PFSK-1 (cell line): ENCODE measurements around the gene XNDC1N.

ENCODE experiments used
- POLR2AphosphoS5 ChIP-seq: IDR thresholded peaks from 2 replicates; pipeline ENCODE4 v1.6.1; 2012; ENCODE audit warnings: low read depth, mild to moderate bottlenecking, control low read depth, low read length, moderate library complexity
- REST ChIP-seq, 2 experiments: IDR thresholded peaks; 2 replicates each; pipeline versions ENCODE4 v1.6.1 to v1.8.0; 2011 to 2012; ENCODE audit warnings: low read depth in 2 of 2, low read length in 2 of 2, control low read depth in 1 of 2, inconsistent platforms in 1 of 2, mild to moderate bottlenecking in 1 of 2, moderate library complexity in 1 of 2; ENCODE audit not compliant: insufficient read depth in 1 of 2
- SIN3A ChIP-seq: IDR thresholded peaks from 2 replicates; pipeline ENCODE4 v1.6.1; 2012; ENCODE audit warnings: mild to moderate bottlenecking, low read length, moderate library complexity, borderline replicate concordance; ENCODE audit not compliant: insufficient read depth
- TAF1 ChIP-seq: IDR thresholded peaks from 2 replicates; pipeline ENCODE4 v1.6.1; 2012; ENCODE audit warnings: low read length, control low read depth, borderline replicate concordance; ENCODE audit not compliant: insufficient read depth

- TF ChIP-seq SIN3A (no peak), TAF1 (no peak), POLR2AphosphoS5 (no peak), REST (IDR thresholded peaks at IDR 0.05; ENCODE audit: insufficient read depth in 1 of 2, low read depth in 2 of 2, low read length in 2 of 2) (no peak)
Measured at GRCh38 chr11:71936825-71937224, 8.4 kb upstream of the XNDC1N start.
